Sigmoid colon (tissue), 7 donors: ENCODE results near the gene EBF4. TPM values are rescaled to one million over a fixed set of nuclear protein-coding genes. Genes with fewer than 3 reads are reported as not detected.

Source experiments
- DNase-seq: peaks from one replicate; pipeline ENCODE4 v3.0.0-alpha.2; 2019
- H3K27ac ChIP-seq, 4 donors: fragments of 200-600 bp; sonication (generic); one replicate each; pipeline ENCODE4 v1.5.1; 2016 to 2019; ENCODE audit warnings: mild to moderate bottlenecking in 1 of 4
- H3K27me3 ChIP-seq, 3 donors: fragments of 200-600 bp; sonication (generic); one replicate each; pipeline ENCODE4 v1.5.1; 2019; ENCODE audit warnings: mild to moderate bottlenecking in 1 of 3
- H3K36me3 ChIP-seq, 4 donors: fragments of 200-600 bp; sonication (generic); one replicate each; pipeline ENCODE4 v1.5.1; 2016 to 2019
- H3K4me1 ChIP-seq, 4 donors: fragments of 200-600 bp; sonication (generic); one replicate each; pipeline ENCODE4 v1.5.1; 2017 to 2019
- H3K4me3 ChIP-seq, 4 donors: fragments of 200-600 bp; sonication (generic); one replicate each; pipeline ENCODE4 v1.5.1; 2017 to 2019; ENCODE audit warnings: mild to moderate bottlenecking in 2 of 4, moderate library complexity in 1 of 4
- H3K9me3 ChIP-seq, 4 donors: fragments of 200-600 bp in 3 of 4; sonication (generic) in 3 of 4; one replicate each; pipeline versions ENCODE4 v1.5.1 to v1.6.1; 2013 to 2019
- CTCF ChIP-seq, 4 experiments: fragments of 450-650 bp in 3 of 4; fragments of 200-600 bp in 1 of 4; IDR thresholded peaks; one replicate each; pipeline ENCODE4 v1.5.1; 2016 to 2019; ENCODE audit warnings: antibody characterized with exemption in 4 of 4, mild to moderate bottlenecking in 3 of 4, moderate library complexity in 2 of 4
- EP300 ChIP-seq, 4 donors: sonication (generic); formaldehyde crosslinking; IDR thresholded peaks; one replicate each; pipeline ENCODE4 v1.6.1; 2017; ENCODE audit warnings: antibody characterized with exemption in 4 of 4
- POLR2A ChIP-seq, 2 donors: fragments of 450-650 bp; IDR thresholded peaks; one replicate each; pipeline ENCODE4 v1.6.1; 2016; ENCODE audit warnings: antibody characterized with exemption in 2 of 2, mild to moderate bottlenecking in 2 of 2, moderate library complexity in 2 of 2
- POLR2AphosphoS5 ChIP-seq, 4 donors: sonication (generic); formaldehyde crosslinking; IDR thresholded peaks; one replicate each; pipeline ENCODE4 v1.6.1; 2017; ENCODE audit warnings: antibody characterized with exemption in 4 of 4
- WGBS, 2 donors: extraction: QIAGEN DNeasy Blood & Tissue Kit; methylation state at CpG; one replicate each; pipeline ENCODE4 v1.1.7; 2013; 5-methylcytosine and 5-hydroxymethylcytosine counted together
- intact Hi-C: fragments of 100-400 bp; cut with DNase I; formaldehyde crosslinking; loops from one replicate; pipeline ENCODE4 v1.15.1; 2023
- polyA plus RNA-seq, 3 donors: library from polyadenylated mRNA; stranded (reverse); fragments of 200-250 nt; gene quantifications; one replicate each; pipeline ENCODE4 v1.2.3, GENCODE V29; 2013
- total RNA-seq, 4 donors: library from RNA; depleted of rRNA; stranded (reverse); fragments of >200 nt; gene quantifications; one replicate each; pipeline ENCODE4 v1.1.0, GENCODE V29; 2016
- donor health status: healthy with polysubstance abuse.
- donor health status: Bipolar disorder and iron deficiency.
- donor health status: healthy.

The EBF4 gene
- total and polyA plus RNA-seq, 7 donors, result 1.2 to 37.5 (median 14.8) TPM

- DNase-seq, result peak; percentile 76
- H3K36me3 ChIP-seq, result no peaks in the 10 kb centered on the region
- TF ChIP-seq POLR2AphosphoS5 (IDR thresholded peaks at IDR 0.05) (no peak), CTCF (IDR thresholded peaks at IDR 0.05) (peak; percentile 46 to 69 (median 53))
- no peaks in the 10 kb centered on the region for H3K4me1 ChIP-seq
- WGBS, 2 donors, result 8 to 13% methylated on average over 12 of the region's 12 CpGs
- H3K9me3 ChIP-seq, result no peaks in the 10 kb centered on the region
- H3K27ac ChIP-seq, result no peak overlapping the region
- no peak overlapping the region for H3K4me3 ChIP-seq
- intact Hi-C loops, result no loop called here
- H3K27me3 ChIP-seq, result no peaks in the 10 kb centered on the region
Measured at GRCh38 chr20:2742934-2743559, 50.5 kb downstream of the EBF4 start.

- 80 to 83% methylated on average over 12 of the region's 12 CpGs for WGBS, 2 donors
Measured at GRCh38 chr20:2745060-2745910, 52.7 kb downstream of the EBF4 start.

DNA sequence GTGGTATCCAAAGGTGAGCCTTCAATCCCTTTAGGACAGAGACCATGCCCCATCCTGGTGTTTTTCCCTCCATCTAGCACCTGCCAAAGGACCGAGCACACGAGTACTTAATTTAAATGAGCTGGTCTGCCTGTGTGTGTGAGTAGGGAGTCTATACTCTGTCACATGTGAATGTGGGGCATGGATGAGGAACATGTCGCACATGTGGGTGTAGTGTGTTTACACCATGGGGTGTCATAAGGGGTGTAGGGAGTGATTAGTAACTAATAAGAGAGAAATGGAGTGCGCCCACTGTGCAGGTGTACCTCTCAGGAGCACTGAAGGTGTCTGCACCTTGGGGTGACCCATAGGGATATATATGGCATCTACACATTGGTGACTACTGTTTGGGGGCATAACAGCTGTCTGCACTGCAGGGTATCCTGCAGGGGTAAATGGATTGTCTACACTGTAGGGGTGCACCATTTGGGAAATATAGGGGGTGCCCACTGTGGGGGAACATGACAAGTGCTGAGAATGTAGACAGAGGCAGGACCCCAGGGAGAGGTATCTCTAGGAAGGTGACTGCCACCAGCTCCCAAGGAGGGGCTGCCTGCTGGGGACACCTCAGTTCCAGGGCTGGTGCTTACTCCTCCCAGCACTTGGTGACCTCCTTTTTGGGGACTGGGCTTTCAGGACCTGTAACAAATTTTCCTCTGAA is 53.5 kb downstream of the EBF4 start:
- DNase-seq, result peak; percentile 43
- intact Hi-C loops, result no loop called here
- peaks cover 0 to 11% (median 9%) of the 10 kb centered on the region in 4 donors for H3K4me1 ChIP-seq
- no peaks in the 10 kb centered on the region for H3K9me3 ChIP-seq
- peaks cover 0 to 8% (median 0%) of the 10 kb centered on the region in 3 donors for H3K27me3 ChIP-seq
- no peak overlapping the region for H3K4me3 ChIP-seq
- WGBS, 2 donors, result 91 to 94% methylated on average over 4 of the region's 4 CpGs
- H3K36me3 ChIP-seq, result no peaks in the 10 kb centered on the region
- no peak overlapping the region for H3K27ac ChIP-seq
- no peak for TF ChIP-seq CTCF (IDR thresholded peaks at IDR 0.05)
- TF ChIP-seq EP300 (IDR thresholded peaks at IDR 0.05), result no peak
- no peak for TF ChIP-seq POLR2A (IDR thresholded peaks at IDR 0.05)
- no peak for TF ChIP-seq POLR2AphosphoS5 (IDR thresholded peaks at IDR 0.05)

More at GRCh38 chr20:2745060-2745910, 52.7 kb downstream of the EBF4 start:
- Histone ChIP-seq H3K9me3 (no peaks in the 10 kb centered on the region), H3K4me1 (peaks cover 0 to 3% (median 1%) of the 10 kb centered on the region in 4 donors), H3K36me3 (no peaks in the 10 kb centered on the region), H3K4me3 (no peak overlapping the region), H3K27me3 (peaks cover 0 to 4% (median 0%) of the 10 kb centered on the region in 3 donors), H3K27ac (no peak overlapping the region)
- no peak for TF ChIP-seq POLR2AphosphoS5 (IDR thresholded peaks at IDR 0.05)
- TF ChIP-seq EP300 (IDR thresholded peaks at IDR 0.05), result no peak
- DNase-seq, result peak; percentile 59
- intact Hi-C loops, result no loop called here

DNA sequence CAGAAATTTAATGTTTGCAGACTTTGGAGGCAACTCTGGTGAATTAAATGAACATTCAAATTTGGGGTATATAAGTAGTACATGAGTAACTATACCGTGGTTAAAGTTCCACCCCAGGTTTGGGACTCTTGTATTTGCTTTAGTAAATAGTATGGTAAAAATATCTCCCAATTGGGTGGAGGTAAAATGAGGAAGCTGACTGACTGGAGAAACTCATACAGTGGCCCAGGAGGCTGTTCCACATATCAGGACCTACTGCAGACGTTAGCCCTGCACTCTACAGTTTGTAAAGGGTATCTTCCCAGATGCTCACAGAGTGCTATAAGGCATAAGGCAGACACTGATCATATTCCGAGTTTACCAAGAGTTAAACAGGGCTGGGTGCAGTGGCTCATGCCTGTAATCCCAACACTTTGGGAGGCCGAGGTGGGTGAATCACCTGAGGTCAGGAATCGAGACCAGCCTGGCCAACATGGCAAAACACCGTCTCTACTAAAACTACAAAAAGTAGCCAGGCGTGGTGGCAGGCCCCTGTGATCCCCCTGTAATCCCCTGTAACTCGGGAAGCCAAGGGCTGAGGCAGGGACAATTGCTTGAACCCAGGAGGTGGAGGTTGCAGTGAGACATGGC is 54.2 kb downstream of the EBF4 start:
- WGBS, 2 donors, result 56 to 70% methylated on average over 8 of the region's 8 CpGs
- DNase-seq, result peak; percentile 21
- no peak for TF ChIP-seq POLR2A (IDR thresholded peaks at IDR 0.05)
- TF ChIP-seq CTCF (IDR thresholded peaks at IDR 0.05), result no peak
- TF ChIP-seq POLR2AphosphoS5 (IDR thresholded peaks at IDR 0.05), result no peak
- TF ChIP-seq EP300 (IDR thresholded peaks at IDR 0.05), result no peak
- intact Hi-C loops, result no loop called here
- Histone ChIP-seq H3K27ac (no peak overlapping the region), H3K9me3 (no peaks in the 10 kb centered on the region), H3K27me3 (peaks cover 0 to 11% (median 1%) of the 10 kb centered on the region in 3 donors), H3K36me3 (no peaks in the 10 kb centered on the region), H3K4me1 (peaks cover 0 to 18% (median 16%) of the 10 kb centered on the region in 4 donors), H3K4me3 (no peak overlapping the region)
